ENCODE measurements around the gene PSPN.

PSPN gene

GRCh38 chr19:6381030-6381750 is 5.5 kb upstream of the PSPN start:
- TF ChIP-seq CTCF (IDR thresholded peaks at IDR 0.05; ENCODE audit: insufficient read depth, low read length, missing control alignments) = no peak
- ChIA-PET POLR2A (no interaction called here), CTCF (no interaction called here)
- H3K4me3 ChIP-seq (ENCODE audit: low read depth, low read length) = no peak overlapping the region
- no peak for DNase-seq (ENCODE audit: low read depth, low spot score)

GRCh38 chr19:6379744-6380143 is 4.0 kb upstream of the PSPN start:
- ChIA-PET CTCF (interaction anchor here (1.3 kb wide), 1 partner anchor 161 kb away, joined by 3 read pairs; no protein-coding TSS in a partner anchor), POLR2A (no interaction called here)
- no peak overlapping the region for H3K4me3 ChIP-seq (ENCODE audit: low read depth, low read length)
- no peak for DNase-seq (ENCODE audit: low read depth, low spot score)
- TF ChIP-seq CTCF (IDR thresholded peaks at IDR 0.05; ENCODE audit: insufficient read depth, low read length, missing control alignments) = no peak

GRCh38 chr19:6378486-6378885 is 2.8 kb upstream of the PSPN start:
- no peak for DNase-seq (ENCODE audit: low read depth, low spot score)
- no peak for TF ChIP-seq CTCF (IDR thresholded peaks at IDR 0.05; ENCODE audit: insufficient read depth, low read length, missing control alignments)
- ChIA-PET CTCF (interaction anchor here (1.3 kb wide), 1 partner anchor 160 kb away, joined by 3 read pairs; no protein-coding TSS in a partner anchor), POLR2A (interaction anchor here (0.6 to 1.6 kb wide), 3 partner anchors 15 to 1690 kb away, joined by 3 to 4 read pairs (median 4); no protein-coding TSS in a partner anchor)
- H3K4me3 ChIP-seq (ENCODE audit: low read depth, low read length) = no peak overlapping the region

GRCh38 chr19:6378041-6378440 is 2.3 kb upstream of the PSPN start:
- no peak for TF ChIP-seq CTCF (IDR thresholded peaks at IDR 0.05; ENCODE audit: insufficient read depth, low read length, missing control alignments)
- POLR2A ChIA-PET = interaction anchor here (0.6 to 1.6 kb wide), 2 partner anchors 16 to 1689 kb away, joined by 3 to 4 read pairs; no protein-coding TSS in a partner anchor
- peak; percentile 23 for DNase-seq (ENCODE audit: low read depth, low spot score)
- CTCF ChIA-PET = no interaction called here
- H3K4me3 ChIP-seq (ENCODE audit: low read depth, low read length) = no peak overlapping the region

- no peak for TF ChIP-seq CTCF (IDR thresholded peaks at IDR 0.05; ENCODE audit: insufficient read depth, low read length, missing control alignments)
- ChIA-PET POLR2A (no interaction called here), CTCF (interaction anchor here (0.8 kb wide), 1 partner anchor 158 kb away, joined by 3 read pairs; no protein-coding TSS in a partner anchor)
- no peak for DNase-seq (ENCODE audit: low read depth, low spot score)
- no peak overlapping the region for H3K4me3 ChIP-seq (ENCODE audit: low read depth, low read length)
Measured at GRCh38 chr19:6376512-6377190, 918 bp upstream of the PSPN start.

- DNase-seq (ENCODE audit: low read depth, low spot score) = no peak
- ChIA-PET CTCF (no interaction called here), POLR2A (no interaction called here)
- no peak overlapping the region for H3K4me3 ChIP-seq (ENCODE audit: low read depth, low read length)
- TF ChIP-seq CTCF (IDR thresholded peaks at IDR 0.05; ENCODE audit: insufficient read depth, low read length, missing control alignments) = no peak
Measured at GRCh38 chr19:6374711-6375410, 872 bp downstream of the PSPN start.
